ENCODE measurements around the gene F5. TPM values are rescaled to one million over a fixed set of nuclear protein-coding genes. Genes with fewer than 3 reads are reported as not detected.

Gene F5
- total and polyA plus RNA-seq, 9 of the 15 experiments (the other 6 are each of a cell fraction or from before 2014, with no cell fraction given), result 0.03 to 0.13 TPM; not detected in 7

Small RNAs within 50 kb of the gene (small RNA-seq; reads per million reads assigned to genes)
- gene AL021068.2, result not detected

Other genes starting within 250 kb of the F5 start
Only the 7 nearest of the 8 such genes appear.
- gene BLZF1, start 218.3 kb downstream of the F5 start, total RNA-seq (2014; rRNA removed), result 16.1 and 23.0 TPM in 2 replicates
- 28.8 and 32.8 TPM in 2 replicates for gene BLZF1, start 218.3 kb downstream of the F5 start, total RNA-seq (2014; rRNA removed; fragmentation: Illumina TruSeq; extraction: Trizol)
- 21.6 and 23.2 TPM in 2 replicates for gene BLZF1, start 218.3 kb downstream of the F5 start, total RNA-seq (2015; rRNA removed; fragmentation: Illumina TruSeq; extraction: Trizol)
- gene BLZF1, start 218.3 kb downstream of the F5 start, total RNA-seq (2021), result 20.5 and 21.1 TPM in 2 replicates
- 23.3 and 29.1 TPM in 2 replicates for gene BLZF1, start 218.3 kb downstream of the F5 start, polyA plus RNA-seq (2011; rRNA removed)
- gene BLZF1, start 218.3 kb downstream of the F5 start, polyA plus RNA-seq (2014; fragmentation: Illumina TruSeq; extraction: Trizol), result 24.1 and 27.6 TPM in 2 replicates
- gene BLZF1, start 218.3 kb downstream of the F5 start, polyA plus RNA-seq (2014; fragmentation: Nextera tagmentation; extraction: Ambion mirVana), result 10 to 100 TPM; 25.3 to 32.8 TPM
- 21.0 and 22.2 TPM in 2 replicates for gene BLZF1, start 218.3 kb downstream of the F5 start, polyA plus RNA-seq (2014; rRNA removed)
- gene CCDC181, start 159.0 kb downstream of the F5 start, total RNA-seq (2014; rRNA removed), result 0.14 TPM in 1 of 2 replicates, not detected in the other
- 0.10 TPM in 1 of 2 replicates, not detected in the other for gene CCDC181, start 159.0 kb downstream of the F5 start, total RNA-seq (2014; rRNA removed; fragmentation: Illumina TruSeq; extraction: Trizol)
- gene CCDC181, start 159.0 kb downstream of the F5 start, total RNA-seq (2015; rRNA removed; fragmentation: Illumina TruSeq; extraction: Trizol), result not detected in 2 replicates
- gene CCDC181, start 159.0 kb downstream of the F5 start, total RNA-seq (2021), result not detected in 2 replicates
- not detected in 2 replicates for gene CCDC181, start 159.0 kb downstream of the F5 start, polyA plus RNA-seq (2011; rRNA removed)
- gene CCDC181, start 159.0 kb downstream of the F5 start, polyA plus RNA-seq (2014; fragmentation: Illumina TruSeq; extraction: Trizol), result not detected in 2 replicates
- gene CCDC181, start 159.0 kb downstream of the F5 start, polyA plus RNA-seq (2014; fragmentation: Nextera tagmentation; extraction: Ambion mirVana), result under 1 TPM in 1 of 2 experiments, not detected in 1; 0.04 TPM
- not detected in 2 replicates for gene CCDC181, start 159.0 kb downstream of the F5 start, polyA plus RNA-seq (2014; rRNA removed)
- gene SLC19A2, start 100.5 kb downstream of the F5 start, total RNA-seq (2014; rRNA removed), result 14.4 and 18.4 TPM in 2 replicates
- 28.9 and 30.9 TPM in 2 replicates for gene SLC19A2, start 100.5 kb downstream of the F5 start, total RNA-seq (2014; rRNA removed; fragmentation: Illumina TruSeq; extraction: Trizol)
- gene SLC19A2, start 100.5 kb downstream of the F5 start, total RNA-seq (2015; rRNA removed; fragmentation: Illumina TruSeq; extraction: Trizol), result 17.9 and 19.5 TPM in 2 replicates
- 18.0 TPM in 2 replicates for gene SLC19A2, start 100.5 kb downstream of the F5 start, total RNA-seq (2021)
- gene SLC19A2, start 100.5 kb downstream of the F5 start, polyA plus RNA-seq (2011; rRNA removed), result 37.9 and 42.8 TPM in 2 replicates
- gene SLC19A2, start 100.5 kb downstream of the F5 start, polyA plus RNA-seq (2014; fragmentation: Illumina TruSeq; extraction: Trizol), result 17.6 and 20.0 TPM in 2 replicates
- gene SLC19A2, start 100.5 kb downstream of the F5 start, polyA plus RNA-seq (2014; fragmentation: Nextera tagmentation; extraction: Ambion mirVana), result 1 to 10 TPM; 7.4 to 8.9 TPM
- 19.2 and 19.4 TPM in 2 replicates for gene SLC19A2, start 100.5 kb downstream of the F5 start, polyA plus RNA-seq (2014; rRNA removed)
- not detected in 2 replicates for gene SELP, start 43.6 kb upstream of the F5 start, total RNA-seq (2014; rRNA removed)
- gene SELP, start 43.6 kb upstream of the F5 start, total RNA-seq (2014; rRNA removed; fragmentation: Illumina TruSeq; extraction: Trizol), result not detected in 2 replicates
- gene SELP, start 43.6 kb upstream of the F5 start, total RNA-seq (2015; rRNA removed; fragmentation: Illumina TruSeq; extraction: Trizol), result not detected in 2 replicates
- gene SELP, start 43.6 kb upstream of the F5 start, total RNA-seq (2021), result not detected in 2 replicates
- not detected in 2 replicates for gene SELP, start 43.6 kb upstream of the F5 start, polyA plus RNA-seq (2011; rRNA removed)
- not detected in 2 replicates for gene SELP, start 43.6 kb upstream of the F5 start, polyA plus RNA-seq (2014; fragmentation: Illumina TruSeq; extraction: Trizol)
- gene SELP, start 43.6 kb upstream of the F5 start, polyA plus RNA-seq (2014; fragmentation: Nextera tagmentation; extraction: Ambion mirVana), result not detected
- not detected in 2 replicates for gene SELP, start 43.6 kb upstream of the F5 start, polyA plus RNA-seq (2014; rRNA removed)
- gene SELL, start 125.1 kb upstream of the F5 start, total RNA-seq (2014; rRNA removed), result not detected in 2 replicates
- not detected in 2 replicates for gene SELL, start 125.1 kb upstream of the F5 start, total RNA-seq (2014; rRNA removed; fragmentation: Illumina TruSeq; extraction: Trizol)
- not detected in 2 replicates for gene SELL, start 125.1 kb upstream of the F5 start, total RNA-seq (2015; rRNA removed; fragmentation: Illumina TruSeq; extraction: Trizol)
- gene SELL, start 125.1 kb upstream of the F5 start, total RNA-seq (2021), result 0.51 and 1.1 TPM in 2 replicates
- not detected in 2 replicates for gene SELL, start 125.1 kb upstream of the F5 start, polyA plus RNA-seq (2011; rRNA removed)
- not detected in 2 replicates for gene SELL, start 125.1 kb upstream of the F5 start, polyA plus RNA-seq (2014; fragmentation: Illumina TruSeq; extraction: Trizol)
- gene SELL, start 125.1 kb upstream of the F5 start, polyA plus RNA-seq (2014; fragmentation: Nextera tagmentation; extraction: Ambion mirVana), result not detected
- gene SELL, start 125.1 kb upstream of the F5 start, polyA plus RNA-seq (2014; rRNA removed), result not detected in 2 replicates
- not detected in 2 replicates for gene SELE, start 147.6 kb upstream of the F5 start, total RNA-seq (2014; rRNA removed)
- not detected in 2 replicates for gene SELE, start 147.6 kb upstream of the F5 start, total RNA-seq (2014; rRNA removed; fragmentation: Illumina TruSeq; extraction: Trizol)
- gene SELE, start 147.6 kb upstream of the F5 start, total RNA-seq (2015; rRNA removed; fragmentation: Illumina TruSeq; extraction: Trizol), result not detected in 2 replicates
- not detected in 2 replicates for gene SELE, start 147.6 kb upstream of the F5 start, total RNA-seq (2021)
- gene SELE, start 147.6 kb upstream of the F5 start, polyA plus RNA-seq (2011; rRNA removed), result not detected in 2 replicates
- not detected in 2 replicates for gene SELE, start 147.6 kb upstream of the F5 start, polyA plus RNA-seq (2014; fragmentation: Illumina TruSeq; extraction: Trizol)
- under 1 TPM in 1 of 2 experiments, not detected in 1; 0.08 TPM for gene SELE, start 147.6 kb upstream of the F5 start, polyA plus RNA-seq (2014; fragmentation: Nextera tagmentation; extraction: Ambion mirVana)
- not detected in 2 replicates for gene SELE, start 147.6 kb upstream of the F5 start, polyA plus RNA-seq (2014; rRNA removed)
- 9.5 TPM in 2 replicates for gene METTL18, start 208.4 kb upstream of the F5 start, total RNA-seq (2014; rRNA removed)
- gene METTL18, start 208.4 kb upstream of the F5 start, total RNA-seq (2014; rRNA removed; fragmentation: Illumina TruSeq; extraction: Trizol), result 20.8 and 23.5 TPM in 2 replicates
- 12.9 and 14.7 TPM in 2 replicates for gene METTL18, start 208.4 kb upstream of the F5 start, total RNA-seq (2015; rRNA removed; fragmentation: Illumina TruSeq; extraction: Trizol)
- 9.9 and 11.7 TPM in 2 replicates for gene METTL18, start 208.4 kb upstream of the F5 start, total RNA-seq (2021)
- gene METTL18, start 208.4 kb upstream of the F5 start, polyA plus RNA-seq (2011; rRNA removed), result 10.7 and 16.5 TPM in 2 replicates
- gene METTL18, start 208.4 kb upstream of the F5 start, polyA plus RNA-seq (2014; fragmentation: Illumina TruSeq; extraction: Trizol), result 10.6 and 13.4 TPM in 2 replicates
- 10 to 100 TPM; 36.4 to 40.2 TPM for gene METTL18, start 208.4 kb upstream of the F5 start, polyA plus RNA-seq (2014; fragmentation: Nextera tagmentation; extraction: Ambion mirVana)
- 12.7 and 12.8 TPM in 2 replicates for gene METTL18, start 208.4 kb upstream of the F5 start, polyA plus RNA-seq (2014; rRNA removed)